T-helper 1 cell treated with Interleukin-12 subunit alpha and Interleukin-12 subunit beta and Interleukin-4 antibody, amounts not matched to agents 30 μg/mL and 1 μg/mL, for 36 hours (primary cell): Measurements from ENCODE around the gene LMNTD2.

ENCODE experiments used
- H3K27ac Mint-ChIP-seq: one replicate; pipeline ENCODE4 v1.8.0; 2021; ENCODE audit warnings: mild to moderate bottlenecking, mixed read lengths
- H3K27me3 Mint-ChIP-seq: one replicate; pipeline ENCODE4 v1.8.0; 2021; ENCODE audit warnings: low read depth, mixed read lengths
- H3K36me3 Mint-ChIP-seq: one replicate; pipeline ENCODE4 v1.8.0; 2021; ENCODE audit warnings: low read depth, mixed read lengths
- H3K4me1 Mint-ChIP-seq: one replicate; pipeline ENCODE4 v1.8.0; 2021; ENCODE audit warnings: low read depth, mixed read lengths
- H3K4me3 Mint-ChIP-seq: one replicate; pipeline ENCODE4 v1.8.0; 2021; ENCODE audit warnings: mild to moderate bottlenecking, moderate library complexity, mixed read lengths
- H3K9me3 Mint-ChIP-seq: one replicate; pipeline ENCODE4 v1.8.0; 2021; ENCODE audit warnings: mixed read lengths

LMNTD2 gene

DNA sequence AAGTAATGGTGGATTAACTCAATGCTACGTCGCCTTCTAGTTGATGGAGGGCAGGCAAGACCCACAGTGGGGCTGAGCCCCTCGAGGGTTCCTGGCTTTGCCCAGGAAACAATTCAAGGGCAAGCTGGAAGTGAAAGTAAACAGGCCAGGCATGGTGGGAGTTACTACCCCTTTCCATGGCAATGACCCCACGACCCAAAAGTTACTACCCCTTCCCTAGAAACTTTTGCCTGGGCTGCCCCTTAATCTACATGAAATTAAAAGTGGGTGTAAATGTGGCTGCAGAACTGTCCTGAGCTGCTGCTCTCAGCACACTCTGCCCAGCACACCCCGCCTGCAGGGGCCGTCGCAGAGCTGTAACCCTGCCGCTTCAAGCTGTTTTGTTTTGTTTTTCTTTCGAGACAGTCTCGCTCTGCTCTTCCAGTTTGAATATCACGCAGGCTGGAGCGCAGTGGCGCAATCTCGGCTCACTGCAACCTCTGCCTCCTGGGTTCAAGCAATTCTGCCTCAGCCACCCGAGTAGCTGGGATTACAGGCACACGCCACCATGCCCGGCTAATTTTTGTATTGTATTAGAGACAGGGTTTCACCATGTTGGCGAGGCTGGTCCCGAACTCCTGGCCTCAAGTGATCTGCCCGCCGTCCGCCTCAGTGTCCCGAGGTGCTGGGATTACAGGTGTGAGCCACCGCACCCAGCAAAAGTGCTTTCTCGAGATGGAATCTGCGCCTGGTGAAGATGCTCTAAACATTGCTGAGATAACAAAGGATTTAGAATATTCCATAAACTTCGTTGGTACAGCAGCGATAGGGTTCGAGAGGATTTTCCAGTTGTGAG is 47.6 kb downstream of the LMNTD2 start:
- no peaks in the 10 kb centered on the region for H3K9me3 Mint-ChIP-seq
- no peaks in the 10 kb centered on the region for H3K27me3 Mint-ChIP-seq
- peaks cover 5% of the 10 kb centered on the region for H3K4me1 Mint-ChIP-seq
- H3K36me3 Mint-ChIP-seq: peaks cover 14% of the 10 kb centered on the region
- no peak overlapping the region for H3K4me3 Mint-ChIP-seq
- H3K27ac Mint-ChIP-seq: no peak overlapping the region

DNA sequence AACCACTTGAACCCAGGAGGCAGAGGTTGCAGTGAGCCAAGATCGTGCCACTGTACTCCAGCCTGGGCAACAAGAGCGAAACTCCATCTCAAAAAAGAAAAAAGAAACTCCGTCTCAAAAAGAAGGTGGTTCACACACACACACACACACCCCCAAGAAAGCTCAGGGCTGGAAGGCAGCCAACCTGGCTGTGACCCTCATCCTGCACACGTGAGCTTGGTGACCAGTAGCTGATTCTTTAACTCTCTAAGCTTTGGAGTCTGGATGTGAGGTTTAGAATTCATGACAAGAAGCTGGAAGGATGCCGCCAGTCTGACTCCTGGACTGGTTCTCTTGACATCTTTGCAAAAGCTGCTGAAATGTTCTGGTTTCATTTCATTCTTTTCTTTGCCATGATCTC is 51.6 kb downstream of the LMNTD2 start:
- Mint-ChIP-seq H3K27me3 (no peaks in the 10 kb centered on the region), H3K4me1 (peaks cover 16% of the 10 kb centered on the region), H3K36me3 (peaks cover 10% of the 10 kb centered on the region), H3K9me3 (no peaks in the 10 kb centered on the region), H3K27ac (no peak overlapping the region), H3K4me3 (no peak overlapping the region)

DNA sequence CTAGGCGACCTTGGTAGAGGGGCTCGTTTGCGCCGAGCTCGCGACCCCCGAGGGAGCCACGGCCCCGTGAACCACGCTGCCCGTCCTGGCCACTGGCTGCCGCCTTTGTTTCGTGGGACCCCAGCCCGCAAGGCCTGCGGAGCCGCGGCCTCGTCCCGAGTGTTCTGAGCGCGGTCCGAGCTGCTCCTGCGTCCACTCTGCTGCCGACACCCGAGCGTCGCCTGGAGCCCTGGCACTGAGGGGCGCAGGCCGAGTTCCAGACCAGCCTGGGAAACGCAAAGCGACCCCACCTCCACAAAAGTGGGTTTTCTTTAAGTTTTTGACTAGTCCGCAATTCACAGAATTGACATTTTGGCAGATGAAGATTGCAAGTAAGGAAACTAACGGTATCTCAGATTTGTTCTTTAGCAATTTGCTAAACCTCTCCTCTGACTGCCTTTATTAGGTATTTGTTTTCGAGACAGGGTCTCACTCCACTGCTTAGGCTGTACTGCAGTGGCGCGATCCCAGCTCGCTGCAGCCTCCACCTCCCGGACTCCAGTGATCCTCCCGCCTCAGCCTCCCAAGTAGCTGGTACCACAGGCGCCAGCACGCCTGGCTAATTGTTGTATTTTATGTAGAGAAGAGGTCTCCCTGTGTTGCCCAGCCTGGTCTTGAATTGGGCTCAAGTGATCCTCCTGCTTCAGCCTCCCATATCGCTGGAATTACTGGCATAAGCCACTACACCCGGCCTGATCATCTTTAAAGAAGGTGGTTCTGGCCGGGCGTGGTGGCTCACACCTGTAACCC is 52.6 kb downstream of the LMNTD2 start:
- Mint-ChIP-seq H3K27me3 (no peaks in the 10 kb centered on the region), H3K4me1 (peaks cover 16% of the 10 kb centered on the region), H3K9me3 (no peaks in the 10 kb centered on the region), H3K27ac (peak overlapping the region; percentile 77), H3K4me3 (peak overlapping the region; percentile 75), H3K36me3 (peaks cover 10% of the 10 kb centered on the region)

- Mint-ChIP-seq H3K4me1 (peaks cover 16% of the 10 kb centered on the region), H3K4me3 (peak within 1 kb of the TSS; percentile 97), H3K27me3 (no peaks in the 10 kb centered on the region), H3K9me3 (no peaks in the 10 kb centered on the region), H3K36me3 (peaks cover 10% of the 10 kb centered on the region), H3K27ac (peak within 1 kb of the TSS; percentile 100)
Observed at GRCh38 chr11:506995-507726, 53.4 kb downstream of the LMNTD2 start, which contains the start of gene RNH1. TSS of gene RNH1 (minus strand) at chr11:507242. CDS start at chr11:502162, 5,080 bp downstream.

DNA sequence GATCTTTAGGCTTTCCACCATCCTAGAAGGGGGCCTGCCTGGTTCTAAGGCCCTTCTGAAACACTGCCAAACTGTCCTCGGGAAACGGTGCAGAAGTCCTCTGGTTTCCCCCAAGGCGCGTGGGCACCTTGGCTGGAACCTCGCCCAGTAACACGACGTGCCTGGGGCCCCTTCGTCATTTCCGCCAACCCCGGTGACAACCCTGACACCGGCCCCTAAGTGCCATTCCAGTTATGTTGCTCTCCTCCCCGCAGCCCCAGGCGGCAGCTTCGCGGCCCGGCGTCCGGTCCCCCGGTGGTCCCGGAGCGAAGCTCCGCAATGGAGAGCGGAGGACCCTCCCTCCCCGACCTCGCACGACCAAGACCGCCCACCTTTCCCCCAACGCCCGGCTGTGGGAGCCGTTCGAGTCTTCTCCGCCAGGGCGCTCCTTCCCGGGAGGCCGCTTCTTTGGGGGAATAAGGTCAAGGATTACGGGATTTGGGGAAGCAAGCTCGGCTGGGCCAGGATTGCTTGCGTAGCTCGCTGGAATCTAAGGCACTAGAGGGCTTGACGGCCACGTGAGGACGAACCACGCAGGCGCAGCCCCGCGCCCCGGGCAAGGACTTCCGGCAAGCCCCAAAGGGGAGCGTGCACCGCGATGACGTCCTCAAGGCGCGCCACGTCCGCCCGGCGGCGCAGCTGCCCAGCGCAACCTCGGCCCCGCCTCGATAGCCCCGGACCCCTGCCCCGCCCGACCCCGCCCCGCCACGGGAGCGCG is 54.1 kb downstream of the LMNTD2 start:
- H3K4me1 Mint-ChIP-seq: peaks cover 16% of the 10 kb centered on the region
- no peaks in the 10 kb centered on the region for H3K9me3 Mint-ChIP-seq
- H3K4me3 Mint-ChIP-seq: peak overlapping the region; percentile 97
- peaks cover 7% of the 10 kb centered on the region for H3K36me3 Mint-ChIP-seq
- H3K27ac Mint-ChIP-seq: peak overlapping the region; percentile 100
- H3K27me3 Mint-ChIP-seq: no peaks in the 10 kb centered on the region

DNA sequence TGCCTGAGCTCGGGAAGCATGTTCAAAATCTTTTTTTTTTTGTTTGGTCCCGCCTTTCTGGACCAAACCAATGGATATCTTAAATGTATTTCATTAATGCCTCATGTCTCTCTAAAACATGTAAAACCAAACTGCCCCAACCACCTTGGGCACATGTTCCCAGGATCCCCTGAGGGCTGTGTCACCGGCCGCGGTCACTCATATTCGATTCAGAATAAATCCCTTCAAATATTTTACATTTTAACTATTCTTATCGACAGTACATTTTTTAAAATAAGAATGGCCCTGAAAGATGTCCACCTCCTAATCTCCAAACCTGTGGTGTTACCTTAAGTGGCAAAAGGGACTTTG is 55.6 kb downstream of the LMNTD2 start:
- peak overlapping the region; percentile 59 for H3K27ac Mint-ChIP-seq
- peaks cover 8% of the 10 kb centered on the region for H3K36me3 Mint-ChIP-seq
- H3K4me3 Mint-ChIP-seq: peak overlapping the region; percentile 62
- H3K27me3 Mint-ChIP-seq: no peaks in the 10 kb centered on the region
- no peaks in the 10 kb centered on the region for H3K9me3 Mint-ChIP-seq
- H3K4me1 Mint-ChIP-seq: peaks cover 16% of the 10 kb centered on the region
